Measurements from ENCODE around the gene TDRD9.
"Not testable (repeated sequence)": the region's sequence is repeated elsewhere in the genome, so short reads cannot be mapped to it uniquely, and the experiment has no call there.

TDRD9 gene

DNA sequence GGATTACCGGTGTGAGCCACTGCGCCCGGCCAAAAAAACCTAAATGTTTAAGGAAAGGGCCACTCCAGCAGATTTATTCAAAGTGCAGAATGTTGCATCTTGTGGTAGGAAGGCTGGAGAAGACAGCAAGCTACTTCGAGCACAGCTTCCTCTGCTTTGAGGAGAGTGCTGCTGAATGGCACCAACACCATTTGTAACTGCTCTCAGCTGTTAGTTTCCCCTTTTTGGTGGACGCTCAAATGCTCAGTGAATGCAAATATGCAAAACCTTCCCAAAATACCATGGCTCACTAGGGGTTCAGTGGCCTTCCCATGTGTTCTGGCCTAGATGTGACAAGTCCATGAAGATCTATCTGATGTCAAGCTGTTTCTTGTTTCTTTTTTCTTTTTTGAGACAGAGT, 2.9 kb upstream of the TDRD9 start:
- no peak for DNase-seq

DNA sequence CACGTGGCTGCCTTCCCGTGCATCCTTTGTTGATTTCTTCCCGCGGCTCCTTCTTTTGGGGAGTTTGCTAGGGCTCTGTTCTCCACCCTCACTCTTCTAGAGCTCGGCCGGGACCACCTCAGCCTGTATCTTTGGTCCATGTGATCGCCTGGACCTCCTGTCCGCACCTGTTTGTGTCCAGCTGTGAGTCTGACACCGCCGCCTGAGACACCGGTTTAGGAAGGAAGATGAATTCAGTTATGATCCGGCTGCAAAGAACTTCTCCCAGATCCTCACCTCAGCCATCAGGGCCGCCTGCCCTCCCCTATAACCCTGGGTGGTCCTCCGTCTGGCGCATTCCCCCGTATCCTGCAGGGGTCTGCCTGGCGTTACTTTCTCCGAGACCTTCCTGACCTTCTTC, 690 bp upstream of the TDRD9 start:
- no peak for DNase-seq

DNA sequence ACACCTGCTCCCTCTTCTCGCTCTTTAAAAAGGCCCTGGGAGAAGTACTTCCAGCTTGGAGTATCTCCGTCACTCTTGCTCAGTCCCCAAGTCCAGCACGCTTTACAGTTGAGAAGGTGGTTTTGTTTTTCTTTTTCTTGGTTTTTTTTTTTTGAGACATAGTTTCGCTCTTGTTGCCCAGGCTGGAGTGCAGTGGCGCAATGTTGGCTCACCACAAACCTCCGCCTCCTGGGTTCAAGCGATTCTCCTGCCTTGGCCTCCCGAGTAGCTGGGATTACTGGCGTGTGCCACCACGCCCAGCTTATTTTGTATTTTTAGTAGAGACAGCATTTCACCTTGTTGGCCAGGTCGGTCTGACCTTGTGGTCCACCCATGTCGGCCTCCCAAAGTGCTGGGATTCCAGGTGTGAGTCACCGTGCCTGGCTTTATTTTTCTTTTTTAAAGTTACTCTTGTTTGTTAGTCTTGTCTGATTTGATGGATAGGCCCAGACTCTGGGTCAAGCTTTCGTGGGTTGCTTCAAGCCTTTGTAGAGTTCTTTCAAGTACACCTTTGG, 1.9 kb downstream of the TDRD9 start:
- DNase-seq = no peak

- DNase-seq = no peak
Observed at GRCh38 chr14:103931422-103931821, 3.2 kb downstream of the TDRD9 start.

GRCh38 chr14:103932791-103933490, 4.7 kb downstream of the TDRD9 start:
- no peak for DNase-seq

GRCh38 chr14:103935102-103935501, 6.8 kb downstream of the TDRD9 start:
- DNase-seq = no peak

GRCh38 chr14:103941462-103941861, 13.2 kb downstream of the TDRD9 start:
- no peak for DNase-seq

DNA sequence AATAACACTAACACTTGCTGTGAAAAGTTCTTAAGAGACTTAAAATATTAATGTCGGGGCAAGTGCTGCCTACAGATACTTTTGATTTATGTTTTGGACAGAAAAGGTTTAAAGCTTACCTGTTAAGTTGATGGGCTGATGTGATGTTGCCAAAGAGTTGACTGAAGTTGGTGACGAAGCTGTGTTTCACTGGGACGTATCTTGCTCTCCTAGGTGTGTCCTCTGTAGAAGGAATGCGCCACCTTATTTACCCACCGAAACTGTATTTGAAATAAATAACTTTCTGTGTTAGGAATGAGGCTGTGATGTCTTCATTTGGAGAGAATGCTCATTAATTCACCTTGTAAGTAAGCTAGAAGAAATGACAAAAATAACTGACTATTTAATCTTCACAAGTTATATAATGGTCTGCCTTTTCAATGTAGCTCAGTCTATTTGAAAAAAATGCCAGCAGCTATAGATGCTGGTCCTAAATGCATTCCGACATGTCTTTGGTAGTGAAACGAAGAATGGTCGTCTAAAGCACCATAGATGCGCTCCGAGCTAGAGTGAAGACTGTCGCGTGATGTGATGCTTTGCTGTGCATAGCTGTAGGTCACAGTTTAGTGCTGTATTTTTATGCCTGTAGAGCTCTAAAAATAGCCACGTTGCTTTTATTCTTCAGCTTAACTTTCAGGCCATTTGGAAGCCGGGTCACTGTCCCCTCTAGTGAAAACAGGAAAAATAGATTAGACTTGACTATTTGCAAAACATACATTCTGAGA, 13.9 kb downstream of the TDRD9 start, which contains the start of gene RD3L:
Gene RD3L, minus strand, starts transcription at position 557 of the 764 bp plus-strand sequence. CDS start 834 bp downstream, outside the sequence.
- no peak for DNase-seq

DNA sequence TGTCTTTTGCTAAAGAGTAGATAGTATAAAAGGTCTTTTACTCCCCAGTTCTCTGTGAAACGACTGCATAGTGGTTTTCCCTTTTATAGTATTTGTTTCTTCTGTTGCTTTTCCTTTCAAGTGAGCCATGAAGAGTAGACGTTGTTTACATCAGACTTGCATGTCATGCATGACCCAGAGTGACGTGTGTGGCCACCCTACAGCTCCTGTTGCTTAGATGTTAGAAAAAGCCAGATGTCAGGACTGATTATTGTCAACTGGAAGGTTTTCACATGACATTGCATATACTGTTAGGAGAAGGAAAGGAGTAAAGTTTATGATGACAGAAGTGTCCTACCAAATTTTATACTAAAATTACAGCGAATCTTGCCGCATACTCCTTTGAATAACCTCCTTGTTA, 15.4 kb downstream of the TDRD9 start:
- DNase-seq = no peak

- DNase-seq = no peak
Observed at GRCh38 chr14:103946975-103947374, 18.7 kb downstream of the TDRD9 start.

- DNase-seq = no peak
Observed at GRCh38 chr14:103948442-103948841, 20.2 kb downstream of the TDRD9 start.

DNA sequence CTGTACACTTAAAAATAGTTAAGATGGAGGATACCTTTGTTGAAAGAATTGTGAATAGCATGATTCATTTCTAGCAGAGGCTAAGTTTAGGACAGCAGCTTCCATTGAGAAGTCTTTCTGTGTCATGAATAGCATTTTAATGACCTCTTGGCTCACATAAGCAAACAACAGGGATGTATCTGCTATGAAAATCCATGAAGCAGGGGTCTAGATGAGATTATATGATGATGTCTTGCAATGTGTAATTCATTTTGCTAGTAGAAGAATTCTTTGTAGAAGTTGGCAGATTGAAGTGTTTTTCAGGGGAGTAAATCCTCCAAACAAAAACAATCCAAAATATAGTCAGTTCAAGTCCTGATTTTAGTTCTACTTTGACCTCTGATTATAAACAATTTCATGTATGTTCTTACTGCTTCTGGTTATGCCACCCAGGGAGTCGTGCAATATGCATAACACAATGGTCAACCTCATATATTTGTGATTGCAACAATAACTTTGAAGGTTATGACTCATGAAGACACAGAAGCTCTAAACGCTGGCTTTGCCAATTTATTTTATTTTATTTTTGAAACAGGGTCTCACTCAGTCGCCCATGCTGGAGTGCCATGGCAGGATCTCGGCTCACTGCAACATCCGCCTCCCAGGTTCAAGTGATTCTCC, 21.0 kb downstream of the TDRD9 start:
- DNase-seq = no peak

DNA sequence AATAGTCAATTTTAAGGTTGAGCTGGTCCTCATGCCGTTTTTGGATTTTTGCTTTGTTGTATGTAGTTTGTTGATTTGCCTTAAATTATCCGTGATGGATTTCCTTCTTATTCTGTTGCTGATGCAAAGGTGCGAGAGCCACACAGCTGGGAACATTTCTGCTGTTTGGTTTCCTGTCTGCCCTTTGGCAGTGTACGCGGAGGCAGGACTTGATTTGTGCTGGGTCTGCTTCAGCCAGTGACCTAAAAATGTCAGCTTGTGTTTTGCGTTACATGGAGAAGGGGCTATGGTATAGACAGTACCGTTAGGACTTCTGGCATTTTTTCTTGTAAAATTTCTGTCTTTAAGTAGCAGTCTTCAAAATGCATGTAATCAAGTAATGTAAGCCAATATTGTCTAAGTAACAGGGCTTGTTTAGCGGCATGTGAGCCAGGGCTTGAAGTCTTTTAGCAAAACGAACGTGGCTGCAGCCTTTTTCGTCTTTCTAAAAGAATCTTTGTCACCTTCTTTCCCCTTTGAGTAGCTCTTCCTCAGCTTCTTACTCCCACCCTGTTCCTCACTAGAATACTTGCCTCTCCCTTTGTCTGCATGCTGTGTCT, 32.3 kb downstream of the TDRD9 start:
- no peak for DNase-seq

- no peak for DNase-seq
Observed at GRCh38 chr14:103961928-103962578, 33.8 kb downstream of the TDRD9 start.

DNA sequence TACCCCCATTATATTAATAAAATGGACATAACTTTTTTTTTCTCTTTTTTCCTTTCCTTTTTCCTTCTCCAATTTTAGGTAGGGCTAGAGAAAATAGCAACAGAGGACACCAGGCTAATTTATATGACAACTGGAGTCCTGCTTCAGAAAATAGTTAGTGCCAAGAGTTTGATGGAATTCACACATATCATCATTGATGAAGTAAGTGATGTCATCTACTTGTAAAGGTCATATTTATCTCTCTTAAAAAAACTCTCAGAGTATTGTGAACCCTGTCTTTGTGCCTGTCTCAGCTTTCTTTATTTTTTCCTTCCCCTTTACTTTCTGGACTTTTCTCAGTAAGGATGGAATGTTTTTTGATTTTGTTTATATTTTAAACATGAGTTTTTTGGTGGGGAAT, 38.4 kb downstream of the TDRD9 start:
- no peak for DNase-seq

DNA sequence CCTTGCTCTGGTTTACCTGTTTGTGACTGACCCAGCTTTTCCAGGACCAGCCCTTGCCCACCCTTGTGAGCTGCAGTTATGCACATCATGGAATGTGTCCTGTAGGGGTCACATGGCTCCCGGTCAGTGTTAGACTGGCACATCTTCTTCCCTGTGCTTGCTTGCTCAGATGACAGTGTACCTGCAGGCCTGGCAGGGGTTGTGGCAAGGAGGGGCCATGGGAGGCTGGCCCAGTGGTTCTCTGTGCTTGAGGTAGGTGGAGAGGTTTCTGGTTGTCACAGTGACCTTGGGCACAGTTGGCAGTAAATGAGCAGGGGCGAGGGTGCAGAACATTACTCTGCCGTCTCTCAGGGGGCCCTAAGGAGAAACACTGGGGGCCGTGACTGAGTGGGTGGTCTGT, 41.7 kb downstream of the TDRD9 start:
- no peak for DNase-seq

- DNase-seq = no peak
Observed at GRCh38 chr14:103973354-103973753, 45.1 kb downstream of the TDRD9 start.

- no peak for DNase-seq
Observed at GRCh38 chr14:103974575-103974974, 46.3 kb downstream of the TDRD9 start.

- DNase-seq = not testable (repeated sequence)
Observed at GRCh38 chr14:103980623-103981238, 52.5 kb downstream of the TDRD9 start.

- DNase-seq = no peak
Observed at GRCh38 chr14:103984196-103984595, 55.9 kb downstream of the TDRD9 start.

DNA sequence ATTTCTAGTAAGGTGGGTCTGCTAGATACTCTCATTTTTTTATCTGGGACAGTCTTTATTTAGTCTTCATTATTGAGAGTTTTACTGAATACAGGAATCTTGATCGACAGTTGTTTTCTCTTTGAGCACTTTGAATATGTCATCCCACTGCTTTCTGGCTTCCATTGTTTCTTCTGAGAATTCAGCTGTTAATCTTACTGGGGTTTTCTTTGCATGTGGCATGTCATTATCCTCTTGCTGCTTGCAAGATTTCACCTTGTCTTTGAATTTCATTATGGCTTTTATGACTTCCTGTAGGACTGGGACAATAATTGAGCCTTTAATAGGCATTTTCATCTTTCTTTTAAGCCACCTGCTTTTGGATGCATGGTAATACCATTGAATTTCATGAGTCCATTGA, 60.8 kb downstream of the TDRD9 start:
- DNase-seq = no peak

- no peak for DNase-seq
Observed at GRCh38 chr14:103989964-103990363, 61.7 kb downstream of the TDRD9 start.

All from GOT3 (cell line).